ENCODE results near the gene CHCHD5. TPM values are rescaled to one million over a fixed set of nuclear protein-coding genes. Genes with fewer than 3 reads are reported as not detected.

The CHCHD5 gene
- total and polyA plus RNA-seq, 2 of the 8 experiments (the other 6 are each of a cell fraction or from before 2014, with no cell fraction given), result 27.2 to 71.5 TPM

DNA sequence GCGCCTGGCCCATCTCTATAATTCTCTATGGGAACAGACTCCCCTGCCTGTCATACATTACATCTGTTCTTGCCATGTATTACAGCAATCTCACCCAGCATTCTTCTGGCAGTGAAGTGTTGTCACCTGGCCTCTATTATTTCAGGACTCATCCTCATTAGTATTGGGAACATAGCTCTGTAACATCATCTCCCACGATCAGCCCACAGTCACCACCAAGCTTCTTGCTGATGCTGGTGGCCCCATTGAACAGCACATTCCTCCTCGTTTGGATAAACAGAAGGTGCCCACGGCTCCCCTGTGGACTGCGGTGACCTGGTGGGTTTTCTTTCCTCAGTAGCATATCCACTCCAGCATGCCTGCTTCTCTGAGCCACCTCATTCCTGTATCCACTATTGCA, 21.5 kb downstream of the CHCHD5 start:
- Histone ChIP-seq H2BK15ac (ENCODE audit: low read length) (no peak overlapping the region), H3K14ac (ENCODE audit: insufficient read length) (no peak overlapping the region), H4K8ac (ENCODE audit: extremely low read depth, insufficient read depth, low read length) (no peak overlapping the region), H3K9me3 (ENCODE audit: insufficient read depth in 2 of 2, low read depth in 1 of 2, low read length in 1 of 2) (no peaks in the 10 kb centered on the region), H3K23me2 (ENCODE audit: low read depth, low read length) (no peaks in the 10 kb centered on the region), H3K4ac (replicated peaks; ENCODE audit: insufficient read length, low read depth, low read length) (no peak overlapping the region), H2BK5ac (ENCODE audit: low read depth, low read length) (no peak overlapping the region), H2BK20ac (ENCODE audit: low read length) (no peak overlapping the region), H3K79me1 (ENCODE audit: low read depth, low read length) (no peaks in the 10 kb centered on the region), H2BK12ac (ENCODE audit: low read depth, low read length) (no peak overlapping the region), H3K4me1 (replicated peaks in 1 of 4; ENCODE audit: control insufficient read depth in 3 of 4, insufficient read depth in 4 of 4, low read length in 3 of 4) (no peaks in the 10 kb centered on the region), H3K36me3 (ENCODE audit: control insufficient read depth in 2 of 4, insufficient read depth in 4 of 4, low read length in 3 of 4) (no peaks in the 10 kb centered on the region), H3K27me3 (replicated peaks in 1 of 4; ENCODE audit: control insufficient read depth in 3 of 4, extremely low read depth in 1 of 4, insufficient read depth in 3 of 4, low read length in 3 of 4) (no peaks in the 10 kb centered on the region), H3K56ac (replicated peaks; ENCODE audit: insufficient read length, low read depth, low read length) (no peak overlapping the region), H4K20me1 (replicated peaks in 1 of 2; ENCODE audit: control insufficient read depth in 1 of 2, insufficient read depth in 2 of 2, low read length in 2 of 2) (no peaks in the 10 kb centered on the region), H3K4me3 (ENCODE audit: extremely low read depth in 1 of 4, insufficient read depth in 2 of 4, low read depth in 3 of 4, low read length in 4 of 4) (no peak overlapping the region), H4K5ac (ENCODE audit: insufficient read length, low read depth, low read length) (no peak overlapping the region), H2BK120ac (replicated peaks; ENCODE audit: low read depth, low read length) (no peak overlapping the region), H3K23ac (ENCODE audit: insufficient read length) (no peak overlapping the region), H4K91ac (replicated peaks; ENCODE audit: insufficient read length, low read length) (no peak overlapping the region), H3K27ac (ENCODE audit: low read depth, low read length) (no peak overlapping the region), H3K4me2 (ENCODE audit: insufficient read depth in 1 of 2, low read depth in 2 of 2, low read length in 2 of 2) (no peak overlapping the region), H3K9ac (replicated peaks in 1 of 4; ENCODE audit: extremely low read depth in 1 of 4, low read depth in 3 of 4, low read length in 3 of 4) (no peak overlapping the region), H2AFZ (ENCODE audit: low read length) (no peak overlapping the region), H2AK5ac (ENCODE audit: low read depth, low read length) (no peak overlapping the region), H3K79me2 (ENCODE audit: control insufficient read depth in 1 of 2, insufficient read depth in 2 of 2, low read length in 2 of 2) (no peaks in the 10 kb centered on the region), H3K18ac (ENCODE audit: extremely low read depth, low read length) (no peak overlapping the region)
- 88% methylated on average over 5 of the region's 5 CpGs; no CpG with 5 or more reads in 1 of the 2 experiments for WGBS, 2 experiments (ENCODE audit: extremely low coverage in 1 of 2, insufficient coverage in 1 of 2, insufficient read length in 1 of 2, insufficient replicate concordance in 2 of 2, low coverage in 1 of 2, low lambda C conversion rate in 2 of 2, missing lambda C conversion rate in 1 of 2)
- no peak for DNase-seq (ENCODE audit: low read depth in 1 of 2, low spot score in 2 of 2)
- FAIRE-seq, result no peak
- CTCF ChIA-PET (ENCODE audit: partially characterized antibody), result interaction anchor here (0.7 to 8.9 kb wide), 4 partner anchors 21 to 120 kb away, joined by 3 to 57 read pairs (median 13); partner anchors contain the start of gene SLC20A1
- POLR2A ChIA-PET (ENCODE audit: partially characterized antibody), result interaction anchor here (1.5 kb wide), 1 partner anchor 9 kb away, joined by 3 read pairs; no protein-coding TSS in a partner anchor
- TF ChIP-seq JUND (IDR thresholded peaks at IDR 0.05; ENCODE audit: low read length) (no peak), POLR2A (IDR thresholded peaks at IDR 0.05; ENCODE audit: control extremely low read depth in 1 of 2, low read depth in 2 of 2, low read length in 2 of 2) (no peak), SIRT6 (IDR thresholded peaks at IDR 0.05; ENCODE audit: low read length) (no peak), SP2 (IDR thresholded peaks at IDR 0.05; ENCODE audit: low read length) (no peak), ASH2L (IDR thresholded peaks at IDR 0.05; ENCODE audit: low read length) (no peak), SIX5 (IDR thresholded peaks at IDR 0.05; ENCODE audit: low read depth, low read length) (no peak), POLR2AphosphoS5 (IDR thresholded peaks at IDR 0.05; ENCODE audit: low read depth, low read length) (no peak), EGR1 (IDR thresholded peaks at IDR 0.05; ENCODE audit: borderline replicate concordance, low read depth, low read length) (no peak)
- TF ChIP-seq, protein P1, sequence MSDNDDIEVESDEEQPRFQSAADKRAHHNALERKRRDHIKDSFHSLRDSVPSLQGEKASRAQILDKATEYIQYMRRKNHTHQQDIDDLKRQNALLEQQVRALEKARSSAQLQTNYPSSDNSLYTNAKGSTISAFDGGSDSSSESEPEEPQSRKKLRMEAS (IDR thresholded peaks at IDR 0.05), result no peak

Data from H1 (cell line).